Dermis microvascular lymphatic vessel endothelial cell (primary cell): ENCODE results near the gene PAQR6. TPM values are rescaled to one million over a fixed set of nuclear protein-coding genes. Genes with fewer than 3 reads are reported as not detected.

Source experiments
- DNase-seq, 2 donors: peaks; one replicate each; pipeline versions ENCODE4 v3.0.0 to v3.0.0-alpha.2; 2010; ENCODE audit warnings: low read depth in 2 of 2
- total RNA-seq: library from RNA; depleted of rRNA; stranded (reverse); fragments of >200 nt; gene quantifications from 2 replicates; pipeline ENCODE4 v1.2.1, GENCODE V29; 2014

PAQR6 gene
- total RNA-seq, 1 donor from 2014 or later: 0.39 TPM

GRCh38 chr1:156196445-156196844 lies 51.4 kb downstream of the PAQR6 start:
- no peak for DNase-seq

GRCh38 chr1:156195853-156196252 lies 52.0 kb downstream of the PAQR6 start:
- DNase-seq: no peak

GRCh38 chr1:156194300-156194652 lies 53.6 kb downstream of the PAQR6 start:
- peak in 1 of 2 donors; percentile 23 for DNase-seq

GRCh38 chr1:156193488-156194299 lies 54.2 kb downstream of the PAQR6 start, which contains the start of gene SLC25A44:
TSS of gene SLC25A44 (plus strand) at chr1:156194104. CDS start at chr1:156199848, 5,744 bp downstream.
- peak; percentile 99 for DNase-seq

Other genes with a start within 250 kb of the PAQR6 start
- 323 and 635 TPM in 2 replicates for gene SSR2, start 227.1 kb downstream of the PAQR6 start, total RNA-seq
- 13.1 and 14.3 TPM in 2 replicates for gene UBQLN4, start 194.3 kb downstream of the PAQR6 start, total RNA-seq
- gene LAMTOR2, start 193.3 kb downstream of the PAQR6 start, total RNA-seq: 83.2 and 89.3 TPM in 2 replicates
- not detected in 2 replicates for gene RAB25, start 186.9 kb downstream of the PAQR6 start, total RNA-seq
- gene MEX3A, start 165.6 kb downstream of the PAQR6 start, total RNA-seq: 3.6 and 7.0 TPM in 2 replicates
- gene LMNA, start 133.3 kb downstream of the PAQR6 start, total RNA-seq: 402 and 626 TPM in 2 replicates
- 0.39 and 0.51 TPM in 2 replicates for gene SEMA4A, start 94.5 kb downstream of the PAQR6 start, total RNA-seq
- 9.0 and 15.6 TPM in 2 replicates for gene SLC25A44, start 54.0 kb downstream of the PAQR6 start, total RNA-seq
- 52.0 and 70.2 TPM in 2 replicates for gene PMF1, start 35.0 kb downstream of the PAQR6 start, total RNA-seq
- 0.26 and 0.63 TPM in 2 replicates for gene BGLAP, start 5.9 kb downstream of the PAQR6 start, total RNA-seq
- gene SMG5, start 34.8 kb upstream of the PAQR6 start, total RNA-seq: 36.6 and 58.9 TPM in 2 replicates
- 0.51 and 0.90 TPM in 2 replicates for gene TMEM79, start 36.3 kb upstream of the PAQR6 start, total RNA-seq
- gene GLMP, start 47.6 kb upstream of the PAQR6 start, total RNA-seq: 52.4 and 80.7 TPM in 2 replicates
- gene VHLL, start 51.3 kb upstream of the PAQR6 start, total RNA-seq: 0.13 TPM in 2 replicates
- gene CCT3, start 90.2 kb upstream of the PAQR6 start, total RNA-seq: 495 and 559 TPM in 2 replicates
- gene TSACC, start 90.5 kb upstream of the PAQR6 start, total RNA-seq: not detected in 2 replicates
- gene RHBG, start 121.2 kb upstream of the PAQR6 start, total RNA-seq: not detected in 2 replicates